Stimulated activated CD8-positive, alpha-beta memory T cell treated with anti-CD3 and anti-CD28 coated beads, Interleukin-7, amount 100 ng/mL, for 4 hours (primary cell): Measurements from ENCODE around the gene LIN7B.

ENCODE experiments used
- DNase-seq, 2 donors: peaks; one replicate each; pipeline ENCODE4 v3.0.0-alpha.2; 2020; ENCODE audit warnings: low read depth in 2 of 2

The LIN7B gene

GRCh38 chr19:49165111-49165750, 51.1 kb downstream of the LIN7B start:
- DNase-seq, result no peak

GRCh38 chr19:49165865-49166301, 51.7 kb downstream of the LIN7B start:
- DNase-seq, result no peak

- no peak for DNase-seq
These were observed 53.8 kb downstream of the LIN7B start for GRCh38 chr19:49167857-49168409.
